OCI-LY3 (cell line): ENCODE data around the gene PARD3B.

ENCODE experiments used
- H2AFZ ChIP-seq: fragments of 200-600, 300-600 bp; shearing (Covaris generic); 2 replicates; pipeline ENCODE4 v1.6.0; 2014; ENCODE audit warnings: antibody characterized with exemption, low read depth, low read length
- H3K27ac ChIP-seq: fragments of 200-600, 300-600 bp; sonication (generic); 2 replicates; pipeline ENCODE4 v1.5.1; 2014; ENCODE audit warnings: mild to moderate bottlenecking, low read length, moderate library complexity, mixed read lengths
- H3K27me3 ChIP-seq: fragments of 200-600, 300-600 bp; sonication (generic); 2 replicates; pipeline ENCODE4 v1.6.1; 2014; ENCODE audit warnings: low read depth, low read length, mixed read lengths
- H3K36me3 ChIP-seq: fragments of 200-600, 300-600 bp; sonication (generic); replicated peaks from 2 replicates; pipeline ENCODE3; 2014; ENCODE audit warnings: low read depth, low read length, mixed read lengths
- H3K4me1 ChIP-seq: fragments of 300-600, 200-600 bp; sonication (generic); 2 replicates; pipeline ENCODE4 v1.6.1; 2014; ENCODE audit warnings: low read length, mixed read lengths
- H3K4me2 ChIP-seq: fragments of 200-600, 300-600 bp; sonication (generic); 2 replicates; pipeline ENCODE4 v1.6.1; 2014; ENCODE audit warnings: low read length, mixed read lengths
- H3K4me3 ChIP-seq: fragments of 300-600, 200-600 bp; sonication (generic); 2 replicates; pipeline ENCODE4 v1.5.1; 2014; ENCODE audit warnings: antibody characterized with exemption, mild to moderate bottlenecking, low read length, moderate library complexity
- H3K79me2 ChIP-seq: fragments of 300-600, 200-600 bp; shearing (Covaris generic); 2 replicates; pipeline ENCODE4 v1.6.1; 2014; ENCODE audit warnings: mild to moderate bottlenecking, low read length, mixed read lengths
- H3K9ac ChIP-seq: fragments of 300-600, 200-600 bp; shearing (Covaris generic); 2 replicates; pipeline ENCODE4 v1.6.0; 2014; ENCODE audit warnings: mild to moderate bottlenecking, low read length, moderate library complexity
- H3K9me3 ChIP-seq: fragments of 200-600, 300-600 bp; shearing (Covaris generic); 2 replicates; pipeline ENCODE4 v1.6.1; 2014; ENCODE audit warnings: low read length, mixed read lengths; ENCODE audit not compliant: insufficient read depth
- H4K20me1 ChIP-seq: fragments of 200-600, 300-600 bp; sonication (generic); 2 replicates; pipeline ENCODE4 v1.6.1; 2016; ENCODE audit warnings: low read length, mixed read lengths; ENCODE audit not compliant: insufficient read depth
- EZH2phosphoT487 ChIP-seq: fragments of 200-600 bp; shearing (Covaris generic); IDR thresholded peaks from 2 replicates; pipeline ENCODE4 v1.6.1; 2018; ENCODE audit warnings: antibody characterized with exemption, mixed run types, low read depth
- TF ChIP-seq, protein P1 (sequence below): fragments of 200-600, 300-600 bp; sonication (generic); IDR thresholded peaks from 2 replicates; pipeline ENCODE4 v1.5.1; 2014; ENCODE audit warnings: antibody characterized with exemption, low read length, low read depth

The PARD3B gene

DNA sequence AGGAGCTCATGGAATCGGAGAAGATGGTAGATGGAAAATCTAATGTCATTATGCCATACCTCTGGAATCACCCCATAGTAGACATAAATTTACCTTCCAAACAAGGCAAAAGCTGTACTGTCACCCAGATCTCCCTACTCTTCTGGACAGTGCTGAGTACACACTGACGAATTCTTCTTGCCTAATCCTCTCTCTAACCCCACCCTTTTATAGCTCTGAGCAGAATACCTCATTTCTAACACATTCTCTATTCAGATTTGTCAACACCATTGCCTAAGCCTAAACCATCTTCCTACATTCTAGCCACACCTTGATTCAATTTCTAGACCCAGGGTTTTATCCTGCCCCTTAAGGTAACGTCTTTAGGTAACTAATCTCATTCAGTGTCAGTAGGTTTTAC is 816.0 kb downstream of the PARD3B start:
- H3K36me3 ChIP-seq: no peaks in the 10 kb centered on the region
- no peaks in the 10 kb centered on the region; the same call in 1 of the 2 replicates for H3K27me3 ChIP-seq
- no peaks in the 10 kb centered on the region for H3K9me3 ChIP-seq
- H3K79me2 ChIP-seq: no peaks in the 10 kb centered on the region
- no peaks in the 10 kb centered on the region for H3K4me1 ChIP-seq
- no peak overlapping the region for H3K4me3 ChIP-seq
- no peak overlapping the region for H3K27ac ChIP-seq
- H3K9ac ChIP-seq: no peak overlapping the region
- no peak overlapping the region for H2AFZ ChIP-seq
- H3K4me2 ChIP-seq: no peak overlapping the region
- H4K20me1 ChIP-seq: no peaks in the 10 kb centered on the region
- TF ChIP-seq EZH2phosphoT487: no peak
- TF ChIP-seq, protein P1, sequence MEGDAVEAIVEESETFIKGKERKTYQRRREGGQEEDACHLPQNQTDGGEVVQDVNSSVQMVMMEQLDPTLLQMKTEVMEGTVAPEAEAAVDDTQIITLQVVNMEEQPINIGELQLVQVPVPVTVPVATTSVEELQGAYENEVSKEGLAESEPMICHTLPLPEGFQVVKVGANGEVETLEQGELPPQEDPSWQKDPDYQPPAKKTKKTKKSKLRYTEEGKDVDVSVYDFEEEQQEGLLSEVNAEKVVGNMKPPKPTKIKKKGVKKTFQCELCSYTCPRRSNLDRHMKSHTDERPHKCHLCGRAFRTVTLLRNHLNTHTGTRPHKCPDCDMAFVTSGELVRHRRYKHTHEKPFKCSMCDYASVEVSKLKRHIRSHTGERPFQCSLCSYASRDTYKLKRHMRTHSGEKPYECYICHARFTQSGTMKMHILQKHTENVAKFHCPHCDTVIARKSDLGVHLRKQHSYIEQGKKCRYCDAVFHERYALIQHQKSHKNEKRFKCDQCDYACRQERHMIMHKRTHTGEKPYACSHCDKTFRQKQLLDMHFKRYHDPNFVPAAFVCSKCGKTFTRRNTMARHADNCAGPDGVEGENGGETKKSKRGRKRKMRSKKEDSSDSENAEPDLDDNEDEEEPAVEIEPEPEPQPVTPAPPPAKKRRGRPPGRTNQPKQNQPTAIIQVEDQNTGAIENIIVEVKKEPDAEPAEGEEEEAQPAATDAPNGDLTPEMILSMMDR: no peak

DNA sequence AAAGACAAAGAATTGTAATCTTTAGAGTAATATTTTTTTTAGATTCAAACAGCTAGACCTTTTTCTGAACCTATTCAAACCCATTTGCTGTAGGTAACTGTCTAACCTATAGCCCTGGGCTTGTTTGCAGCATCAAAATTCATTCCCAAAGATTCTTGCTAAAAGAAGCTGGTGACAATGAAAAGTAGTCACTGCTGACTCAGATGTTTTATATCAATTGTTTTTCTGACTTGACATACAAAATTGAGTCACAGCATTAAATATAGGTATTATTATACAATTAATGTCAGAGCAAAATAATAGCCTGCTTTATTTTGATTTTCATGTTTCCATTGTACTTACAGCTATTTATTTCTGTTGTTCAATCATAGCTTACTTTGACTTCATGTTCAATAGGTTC is 816.7 kb downstream of the PARD3B start:
- Histone ChIP-seq H3K79me2 (no peaks in the 10 kb centered on the region), H3K9ac (no peak overlapping the region), H3K27ac (no peak overlapping the region), H2AFZ (no peak overlapping the region), H3K4me3 (no peak overlapping the region), H3K4me2 (no peak overlapping the region), H3K4me1 (no peaks in the 10 kb centered on the region), H3K9me3 (no peaks in the 10 kb centered on the region), H3K27me3 (no peaks in the 10 kb centered on the region; the same call in 1 of the 2 replicates), H3K36me3 (no peaks in the 10 kb centered on the region), H4K20me1 (no peaks in the 10 kb centered on the region)
- no peak for TF ChIP-seq EZH2phosphoT487
- TF ChIP-seq, protein P1: no peak

DNA sequence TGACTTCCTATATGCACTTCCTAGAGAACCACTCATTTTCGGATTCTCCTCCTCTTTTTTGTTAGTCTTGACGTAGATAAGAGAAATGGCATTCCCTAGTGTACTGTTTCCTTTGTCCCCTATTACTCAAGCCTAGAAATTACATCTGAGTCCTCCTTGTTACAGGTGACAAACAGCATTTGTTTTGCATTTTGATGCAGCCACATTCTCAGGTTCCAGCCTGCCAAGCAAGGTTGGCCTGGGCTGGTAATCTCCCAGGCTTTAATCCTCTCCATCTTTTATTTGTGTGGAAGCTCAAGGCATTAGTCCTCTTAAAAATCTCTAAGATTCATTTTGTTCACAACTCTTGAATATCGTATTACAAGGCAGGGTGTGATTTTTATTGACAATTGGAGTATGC is 819.0 kb downstream of the PARD3B start:
- Histone ChIP-seq H3K9ac (no peak overlapping the region), H3K36me3 (no peaks in the 10 kb centered on the region), H2AFZ (no peak overlapping the region), H3K27me3 (peaks cover 7% of the 10 kb centered on the region; the same call in 1 of the 2 replicates), H3K9me3 (no peaks in the 10 kb centered on the region), H3K4me1 (no peaks in the 10 kb centered on the region), H4K20me1 (no peaks in the 10 kb centered on the region), H3K4me3 (no peak overlapping the region), H3K4me2 (no peak overlapping the region), H3K79me2 (no peaks in the 10 kb centered on the region), H3K27ac (no peak overlapping the region)
- no peak for TF ChIP-seq EZH2phosphoT487
- TF ChIP-seq, protein P1: no peak

DNA sequence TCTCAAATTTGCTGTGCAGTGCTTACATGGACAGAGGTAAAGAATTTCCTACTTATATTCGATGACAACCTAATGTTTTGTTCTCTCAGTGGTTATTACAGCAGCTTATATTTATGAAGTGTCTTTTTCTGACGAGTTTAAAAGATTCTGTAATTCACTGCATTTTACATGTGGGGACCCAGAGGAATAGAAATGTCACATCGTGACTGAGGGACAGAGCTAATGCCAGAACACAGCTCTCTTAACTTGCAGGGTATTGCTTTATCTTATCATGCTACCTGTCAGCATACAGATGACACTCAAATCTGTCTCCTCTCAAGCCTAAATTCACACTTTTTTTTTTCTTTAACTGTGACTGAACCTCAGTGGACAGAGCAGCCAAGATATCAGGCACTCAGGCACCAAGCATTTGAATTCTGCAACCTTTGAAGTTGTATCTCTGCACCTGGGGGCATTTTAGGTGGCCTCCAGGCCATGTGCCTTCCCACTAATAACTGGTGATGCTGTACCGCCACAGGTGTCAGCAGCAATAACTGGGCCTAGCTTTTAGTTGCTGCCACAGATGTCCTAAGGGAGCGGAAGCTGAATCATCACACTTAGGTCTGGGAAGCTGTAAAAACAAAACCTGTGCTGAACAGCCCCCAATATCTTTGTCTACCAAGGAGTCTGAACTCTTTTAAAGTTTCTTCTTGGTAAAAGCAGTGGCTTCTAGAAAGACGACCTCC is 821.2 kb downstream of the PARD3B start:
- Histone ChIP-seq H2AFZ (no peak overlapping the region), H3K79me2 (no peaks in the 10 kb centered on the region), H3K36me3 (no peaks in the 10 kb centered on the region), H3K9ac (no peak overlapping the region), H3K9me3 (no peaks in the 10 kb centered on the region), H4K20me1 (no peaks in the 10 kb centered on the region), H3K4me2 (no peak overlapping the region), H3K27ac (no peak overlapping the region), H3K4me3 (no peak overlapping the region), H3K4me1 (no peaks in the 10 kb centered on the region), H3K27me3 (peaks cover 7% of the 10 kb centered on the region; the same call in 1 of the 2 replicates)
- TF ChIP-seq EZH2phosphoT487: no peak
- TF ChIP-seq, protein P1: no peak
